H9 (cell line): ENCODE results near the gene TRIM44. TPM values are rescaled to one million over a fixed set of nuclear protein-coding genes. Genes with fewer than 3 reads are reported as not detected.

Experiments
- DNase-seq: peaks from one replicate; pipeline ENCODE4 v3.0.0-alpha.2; 2017
- H2AFZ ChIP-seq: one replicate; pipeline ENCODE4 v1.6.1; 2013; ENCODE audit warnings: mild to moderate bottlenecking, low read length, control low read depth, moderate library complexity
- H2AK5ac ChIP-seq: 2 replicates; pipeline ENCODE4 v1.6.1; 2013; ENCODE audit warnings: low read length, control low read depth, mixed read lengths; ENCODE audit not compliant: insufficient read length
- H2BK120ac ChIP-seq: one replicate; pipeline ENCODE4 v1.6.1; 2013; ENCODE audit warnings: low read depth, mild to moderate bottlenecking, low read length, control low read depth, inconsistent platforms; ENCODE audit not compliant: poor library complexity, severe bottlenecking
- H2BK12ac ChIP-seq: 2 replicates; pipeline ENCODE4 v1.6.1; 2013; ENCODE audit warnings: low read length, control low read depth, mixed read lengths, low read depth; ENCODE audit not compliant: insufficient read length
- H2BK15ac ChIP-seq: 2 replicates; pipeline ENCODE4 v1.6.1; 2013; ENCODE audit warnings: low read depth, low read length, control low read depth
- H2BK20ac ChIP-seq: one replicate; pipeline ENCODE4 v1.6.1; 2013; ENCODE audit warnings: low read depth, mild to moderate bottlenecking, low read length, control low read depth, inconsistent platforms; ENCODE audit not compliant: poor library complexity, severe bottlenecking
- H2BK5ac ChIP-seq: 2 replicates; pipeline ENCODE4 v1.6.1; 2013; ENCODE audit warnings: low read length, control low read depth, mixed read lengths; ENCODE audit not compliant: insufficient read length
- H3K14ac ChIP-seq: 2 replicates; pipeline ENCODE4 v1.6.1; 2013; ENCODE audit warnings: low read length, control low read depth; ENCODE audit not compliant: insufficient read depth
- H3K18ac ChIP-seq: 2 replicates; pipeline ENCODE4 v1.6.1; 2013; ENCODE audit warnings: low read depth, mild to moderate bottlenecking, mixed read lengths, low read length, control low read depth; ENCODE audit not compliant: insufficient read length
- H3K23ac ChIP-seq: 2 replicates; pipeline ENCODE4 v1.6.1; 2013; ENCODE audit warnings: low read length, control low read depth, mixed read lengths, low read depth; ENCODE audit not compliant: insufficient read length
- H3K23me2 ChIP-seq: 2 replicates; pipeline ENCODE4 v1.6.1; 2013; ENCODE audit warnings: low read depth, mild to moderate bottlenecking, mixed read lengths, low read length, control low read depth; ENCODE audit not compliant: insufficient read length, poor library complexity, severe bottlenecking
- H3K27ac ChIP-seq: 2 replicates; pipeline ENCODE4 v1.5.1; 2013; ENCODE audit warnings: low read length, control low read depth, mixed read lengths, low read depth; ENCODE audit not compliant: insufficient read length
- H3K27me3 ChIP-seq: 2 replicates; pipeline ENCODE4 v1.6.1; 2013; ENCODE audit warnings: low read length, control low read depth, inconsistent platforms; ENCODE audit not compliant: insufficient read depth
- H3K4ac ChIP-seq: 2 replicates; pipeline ENCODE4 v1.6.1; 2013; ENCODE audit warnings: low read depth, mild to moderate bottlenecking, control low read depth, inconsistent platforms, low read length, moderate library complexity
- H3K4me1 ChIP-seq: 2 replicates; pipeline ENCODE4 v1.6.1; 2013; ENCODE audit warnings: low read length, control low read depth, inconsistent platforms; ENCODE audit not compliant: insufficient read depth
- H3K4me2 ChIP-seq: 2 replicates; pipeline ENCODE4 v1.6.1; 2013; ENCODE audit warnings: low read length, control low read depth, mixed read lengths; ENCODE audit not compliant: insufficient read length, insufficient read depth
- H3K56ac ChIP-seq: 2 replicates; pipeline ENCODE4 v1.6.1; 2013; ENCODE audit warnings: low read depth, mild to moderate bottlenecking, mixed read lengths, low read length, control low read depth; ENCODE audit not compliant: insufficient read length
- H3K79me1 ChIP-seq: 2 replicates; pipeline ENCODE4 v1.6.1; 2013; ENCODE audit warnings: low read depth, mild to moderate bottlenecking, moderate library complexity, low read length, control low read depth, inconsistent platforms; ENCODE audit not compliant: insufficient read depth, poor library complexity, severe bottlenecking
- H3K79me2 ChIP-seq: 2 replicates; pipeline ENCODE4 v1.6.1; 2013; ENCODE audit warnings: low read length, control low read depth, inconsistent platforms; ENCODE audit not compliant: insufficient read depth
- H3K9ac ChIP-seq: 2 replicates; pipeline ENCODE4 v1.6.1; 2013; ENCODE audit warnings: low read length, control low read depth, mixed read lengths; ENCODE audit not compliant: insufficient read length; ENCODE audit errors: extremely low read depth
- H3K9me3 ChIP-seq: one replicate; pipeline ENCODE4 v1.6.1; 2013; ENCODE audit warnings: low read depth, low read length, inconsistent platforms; ENCODE audit not compliant: control insufficient read depth
- H3T11ph ChIP-seq: one replicate; pipeline ENCODE4 v1.6.1; 2013; ENCODE audit warnings: mild to moderate bottlenecking, low read length, control low read depth, inconsistent platforms
- H4K20me1 ChIP-seq: one replicate; pipeline ENCODE4 v1.6.1; 2013; ENCODE audit not compliant: control insufficient read depth, insufficient read length, insufficient read depth
- H4K5ac ChIP-seq: 2 replicates; pipeline ENCODE4 v1.6.1; 2013; ENCODE audit warnings: low read depth, mild to moderate bottlenecking, mixed read lengths, low read length, control low read depth; ENCODE audit not compliant: insufficient read length
- H4K8ac ChIP-seq: replicated peaks from 2 replicates; pipeline ENCODE4 v1.6.1; 2013; ENCODE audit warnings: low read length, control low read depth, mixed read lengths, low read depth; ENCODE audit not compliant: insufficient read length
- H4K91ac ChIP-seq: 2 replicates; pipeline ENCODE4 v1.6.1; 2013; ENCODE audit warnings: low read depth, mild to moderate bottlenecking, moderate library complexity, mixed read lengths, low read length, control low read depth; ENCODE audit not compliant: insufficient read length
- H3K27ac Mint-ChIP-seq, 3 experiments: 2 replicates in 2 of 3; 3 replicates in 1 of 3; pipeline ENCODE4 v1.8.0; 2020 to 2021; ENCODE audit warnings: mixed read lengths in 3 of 3, mild to moderate bottlenecking in 1 of 3, moderate library complexity in 1 of 3
- H3K27me3 Mint-ChIP-seq: 2 replicates; pipeline ENCODE4 v1.8.0; 2021; ENCODE audit warnings: low read depth, mild to moderate bottlenecking, moderate library complexity, mixed read lengths
- H3K36me3 Mint-ChIP-seq, 3 experiments: 2 replicates in 2 of 3; 3 replicates in 1 of 3; pipeline ENCODE4 v1.8.0; 2020 to 2021; ENCODE audit warnings: low read depth in 3 of 3, mixed read lengths in 3 of 3; ENCODE audit not compliant: insufficient read depth in 1 of 3
- H3K4me1 Mint-ChIP-seq, 2 experiments: 2 replicates each; pipeline ENCODE4 v1.8.0; 2020; ENCODE audit warnings: mixed read lengths in 2 of 2
- H3K4me3 Mint-ChIP-seq, 2 experiments: 2 replicates in 1 of 2; 3 replicates in 1 of 2; pipeline ENCODE4 v1.8.0; 2020 to 2021; ENCODE audit warnings: mild to moderate bottlenecking in 2 of 2, mixed read lengths in 2 of 2, moderate library complexity in 1 of 2
- H3K9me3 Mint-ChIP-seq, 2 experiments: 2 replicates in 1 of 2; 3 replicates in 1 of 2; pipeline ENCODE4 v1.8.0; 2020; ENCODE audit warnings: mild to moderate bottlenecking in 2 of 2, mixed read lengths in 2 of 2, moderate library complexity in 1 of 2
- CTCF ChIP-seq: fragments of 200-600 bp; sonication (generic); conservative IDR thresholded peaks from 3 replicates; pipeline ENCODE4 v1.8.0; 2021; ENCODE audit warnings: antibody characterized with exemption, mild to moderate bottlenecking
- WGBS: extraction: QIAGEN DNeasy Blood & Tissue Kit; methylation state at CpG from one replicate; pipeline ENCODE4 v1.1.7; 2013; ENCODE audit warnings: missing lambda C conversion rate, low lambda C conversion rate, mixed read lengths; ENCODE audit not compliant: insufficient read length; ENCODE audit errors: extremely low coverage; 5-methylcytosine and 5-hydroxymethylcytosine counted together
- total RNA-seq: library from RNA; stranded (reverse); gene quantifications from 2 replicates; pipeline ENCODE4 v1.2.1, GENCODE V29; 2021

Gene TRIM44
- total RNA-seq, 1 experiment from 2014 or later = 37.7 TPM

- Histone ChIP-seq H3K14ac (no peak overlapping the region), H2BK20ac (no peak overlapping the region), H4K5ac (no peak overlapping the region), H3K56ac (no peak overlapping the region), H2AK5ac (no peak overlapping the region), H3K79me2 (no peaks in the 10 kb centered on the region), H3K9me3 (no peaks in the 10 kb centered on the region), H3K4ac (no peak overlapping the region), H2BK15ac (no peak overlapping the region), H3K4me2 (no peak overlapping the region), H3K79me1 (no peaks in the 10 kb centered on the region), H3K23ac (no peak overlapping the region), H3T11ph (no peak overlapping the region), H4K91ac (no peak overlapping the region), H2BK5ac (no peak overlapping the region), H2BK12ac (no peak overlapping the region), H3K27me3 (no peaks in the 10 kb centered on the region), H3K18ac (no peak overlapping the region), H3K27ac (no peak overlapping the region), H4K20me1 (no peaks in the 10 kb centered on the region), H2BK120ac (no peak overlapping the region), H3K9ac (no peak overlapping the region), H3K4me1 (no peaks in the 10 kb centered on the region), H3K23me2 (no peaks in the 10 kb centered on the region), H2AFZ (no peak overlapping the region), H4K8ac (no peak overlapping the region)
- WGBS = no CpG with 5 or more reads among the region's 1 CpG
- TF ChIP-seq CTCF = no peak
- no peak overlapping the region for H3K4me3 Mint-ChIP-seq
- peaks cover 19 to 20% of the 10 kb centered on the region in 2 experiments for H3K9me3 Mint-ChIP-seq
- DNase-seq = no peak
- peaks cover 3% of the 10 kb centered on the region for H3K27me3 Mint-ChIP-seq
- H3K36me3 Mint-ChIP-seq = peaks cover 6 to 16% (median 9%) of the 10 kb centered on the region in 3 experiments; a peak in 6 of 7 replicates
- H3K4me1 Mint-ChIP-seq = no peaks in the 10 kb centered on the region
- H3K27ac Mint-ChIP-seq = no peak overlapping the region
Measured at GRCh38 chr11:35866601-35867000, 204.0 kb downstream of the TRIM44 start.

Other genes starting within 250 kb of the TRIM44 start
- gene SLC1A2, start 243.2 kb upstream of the TRIM44 start, total RNA-seq = 0.09 and 0.50 TPM in 2 replicates
- gene PAMR1, start 137.2 kb upstream of the TRIM44 start, total RNA-seq = 2.4 and 2.9 TPM in 2 replicates
- gene FJX1, start 44.3 kb upstream of the TRIM44 start, total RNA-seq = 11.5 and 14.4 TPM in 2 replicates